Right hindlimb (tissue), 1 donor: ENCODE measurements around the gene MRPS14.
"Not testable (repeated sequence)": the region's sequence is repeated elsewhere in the genome, so short reads cannot be mapped to it uniquely, and the experiment has no call there.

Source experiments
- DNase-seq: peaks from one replicate; pipeline ENCODE4 v3.0.0-alpha.2; 2018

MRPS14 gene

GRCh38 chr1:175023043-175023921 lies at the start of gene MRPS14:
Gene MRPS14 (minus strand): TSS chr1:175023425. CDS start chr1:175023408, 17 bp downstream.
- peak; percentile 99 for DNase-seq

GRCh38 chr1:175072099-175072951 lies 49.1 kb upstream of the MRPS14 start:
- DNase-seq = peak; percentile 91

GRCh38 chr1:175071276-175071943 lies 48.2 kb upstream of the MRPS14 start:
- DNase-seq = no peak

GRCh38 chr1:175070818-175071217 lies 47.6 kb upstream of the MRPS14 start:
- no peak for DNase-seq

- DNase-seq = no peak
Observed at GRCh38 chr1:175067362-175068106, 44.3 kb upstream of the MRPS14 start, which contains the start of gene TNN. Gene TNN (plus strand): TSS chr1:175067833. CDS start chr1:175077419, 9,586 bp downstream.

- peak; percentile 54 for DNase-seq
Observed at GRCh38 chr1:175062858-175063257, 39.6 kb upstream of the MRPS14 start.

- DNase-seq = no peak
Observed at GRCh38 chr1:175062339-175062738, 39.1 kb upstream of the MRPS14 start.

- no peak for DNase-seq
Observed at GRCh38 chr1:175054736-175055135, 31.5 kb upstream of the MRPS14 start.

- no peak for DNase-seq
Observed at GRCh38 chr1:175050992-175051391, 27.8 kb upstream of the MRPS14 start.

- no peak for DNase-seq
Observed at GRCh38 chr1:175045519-175045918, 22.3 kb upstream of the MRPS14 start.

- DNase-seq = no peak
Observed at GRCh38 chr1:175045097-175045496, 21.9 kb upstream of the MRPS14 start.

GRCh38 chr1:175044591-175044990 lies 21.4 kb upstream of the MRPS14 start:
- DNase-seq = not testable (repeated sequence)

- DNase-seq = no peak
Observed at GRCh38 chr1:175043824-175044223, 20.6 kb upstream of the MRPS14 start.

GRCh38 chr1:175042650-175043049 lies 19.4 kb upstream of the MRPS14 start:
- no peak for DNase-seq

- DNase-seq = no peak
Observed at GRCh38 chr1:175040324-175040879, 17.2 kb upstream of the MRPS14 start.

- DNase-seq = no peak
Observed at GRCh38 chr1:175037416-175037815, 14.2 kb upstream of the MRPS14 start.

GRCh38 chr1:175036476-175036875 lies 13.3 kb upstream of the MRPS14 start:
- DNase-seq = no peak

- no peak for DNase-seq
Observed at GRCh38 chr1:175035865-175036264, 12.6 kb upstream of the MRPS14 start.

GRCh38 chr1:175034775-175035174 lies 11.6 kb upstream of the MRPS14 start:
- DNase-seq = no peak

GRCh38 chr1:175033953-175034352 lies 10.7 kb upstream of the MRPS14 start:
- DNase-seq = no peak

GRCh38 chr1:175024773-175025172 lies 1.5 kb upstream of the MRPS14 start:
- DNase-seq = no peak

GRCh38 chr1:175023922-175024242 lies 657 bp upstream of the MRPS14 start:
- not testable (repeated sequence) for DNase-seq
